Measurements from ENCODE around the gene XYLT1. TPM values are rescaled to one million over a fixed set of nuclear protein-coding genes. Genes with fewer than 3 reads are reported as not detected.

The XYLT1 gene
- total RNA-seq, 1 experiment from 2014 or later, result 14.5 TPM

DNA sequence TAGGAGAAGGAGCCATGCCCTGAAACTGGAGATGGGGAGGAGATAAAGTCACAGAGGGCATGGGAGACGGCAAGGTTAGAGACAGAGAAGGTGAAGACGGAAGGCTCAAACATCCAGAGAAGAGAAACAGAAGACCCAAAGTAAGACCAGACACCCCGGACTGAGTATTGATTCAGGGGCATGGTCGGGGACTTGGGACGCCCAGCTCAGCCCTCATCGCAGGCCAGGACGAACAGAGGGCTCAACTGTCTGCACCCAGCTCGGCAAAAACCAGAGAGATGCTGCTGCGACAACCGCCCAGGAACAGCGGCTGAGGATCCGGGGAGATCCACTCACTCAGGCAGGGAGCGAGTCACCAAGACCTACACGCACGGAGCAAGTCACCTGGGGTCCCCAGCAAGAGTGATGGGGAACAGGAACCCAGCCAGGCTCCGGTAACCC lies 999 bp downstream of the XYLT1 start:
- Histone ChIP-seq H3K56ac (ENCODE audit: insufficient read length, low read depth, low read length) (no peak overlapping the region), H3K14ac (ENCODE audit: insufficient read depth, low read length) (no peak overlapping the region), H3K9ac (ENCODE audit: extremely low read depth, insufficient read length, low read length) (no peak overlapping the region), H2AK5ac (ENCODE audit: insufficient read length, low read length) (no peak overlapping the region), H2BK12ac (ENCODE audit: insufficient read length, low read depth, low read length) (no peak overlapping the region), H3T11ph (ENCODE audit: low read length) (no peak overlapping the region), H3K27ac (ENCODE audit: insufficient read length, low read depth, low read length) (no peak overlapping the region), H3K4ac (ENCODE audit: low read depth, low read length) (no peak overlapping the region), H3K23ac (ENCODE audit: insufficient read length, low read depth, low read length) (no peak overlapping the region), H2BK5ac (ENCODE audit: insufficient read length, low read length) (no peak overlapping the region), H3K79me2 (ENCODE audit: insufficient read depth, low read length) (0 out of 2 replicates have a peak, but pooled peaks cover 4% of the 10 kb centered on the region), H4K20me1 (ENCODE audit: control insufficient read depth, insufficient read depth, insufficient read length) (no peaks in the 10 kb centered on the region), H3K27me3 (ENCODE audit: insufficient read depth, low read length) (peaks cover 5% of the 10 kb centered on the region; the same call in 1 of the 2 replicates), H2BK120ac (ENCODE audit: low read depth, low read length, poor library complexity, severe bottlenecking) (no peak overlapping the region), H4K8ac (replicated peaks; ENCODE audit: insufficient read length, low read depth, low read length) (no peak overlapping the region), H3K23me2 (ENCODE audit: insufficient read length, low read depth, low read length, poor library complexity, severe bottlenecking) (peaks cover 4% of the 10 kb centered on the region), H3K79me1 (ENCODE audit: insufficient read depth, low read depth, low read length, poor library complexity, severe bottlenecking) (no peaks in the 10 kb centered on the region), H3K4me2 (ENCODE audit: insufficient read depth, insufficient read length, low read length) (peak overlapping the region; percentile 69), H2BK15ac (ENCODE audit: low read depth, low read length) (no peak overlapping the region), H4K91ac (ENCODE audit: insufficient read length, low read depth, low read length) (no peak overlapping the region), H2AFZ (ENCODE audit: low read length) (no peak overlapping the region), H3K4me1 (ENCODE audit: insufficient read depth, low read length) (peaks cover 17% of the 10 kb centered on the region), H3K18ac (ENCODE audit: insufficient read length, low read depth, low read length) (no peak overlapping the region), H3K9me3 (ENCODE audit: control insufficient read depth, low read depth, low read length) (no peaks in the 10 kb centered on the region), H4K5ac (ENCODE audit: insufficient read length, low read depth, low read length) (no peak overlapping the region), H2BK20ac (ENCODE audit: low read depth, low read length, poor library complexity, severe bottlenecking) (no peak overlapping the region)
- Mint-ChIP-seq H3K9me3 (no peaks in the 10 kb centered on the region; a peak in 1 of 5 replicates), H3K36me3 (ENCODE audit: insufficient read depth in 1 of 3, low read depth in 3 of 3) (peaks cover 0 to 5% (median 2%) of the 10 kb centered on the region in 3 experiments; a peak in 4 of 7 replicates), H3K4me1 (peaks cover 66% of the 10 kb centered on the region in 2 experiments), H3K27me3 (ENCODE audit: low read depth) (peaks cover 42% of the 10 kb centered on the region), H3K27ac (peak overlapping the region in 1 of 3 experiments; percentile 76; a peak in 3 of 7 replicates), H3K4me3 (peak overlapping the region; percentile 84 to 89)
- TF ChIP-seq, protein P1, sequence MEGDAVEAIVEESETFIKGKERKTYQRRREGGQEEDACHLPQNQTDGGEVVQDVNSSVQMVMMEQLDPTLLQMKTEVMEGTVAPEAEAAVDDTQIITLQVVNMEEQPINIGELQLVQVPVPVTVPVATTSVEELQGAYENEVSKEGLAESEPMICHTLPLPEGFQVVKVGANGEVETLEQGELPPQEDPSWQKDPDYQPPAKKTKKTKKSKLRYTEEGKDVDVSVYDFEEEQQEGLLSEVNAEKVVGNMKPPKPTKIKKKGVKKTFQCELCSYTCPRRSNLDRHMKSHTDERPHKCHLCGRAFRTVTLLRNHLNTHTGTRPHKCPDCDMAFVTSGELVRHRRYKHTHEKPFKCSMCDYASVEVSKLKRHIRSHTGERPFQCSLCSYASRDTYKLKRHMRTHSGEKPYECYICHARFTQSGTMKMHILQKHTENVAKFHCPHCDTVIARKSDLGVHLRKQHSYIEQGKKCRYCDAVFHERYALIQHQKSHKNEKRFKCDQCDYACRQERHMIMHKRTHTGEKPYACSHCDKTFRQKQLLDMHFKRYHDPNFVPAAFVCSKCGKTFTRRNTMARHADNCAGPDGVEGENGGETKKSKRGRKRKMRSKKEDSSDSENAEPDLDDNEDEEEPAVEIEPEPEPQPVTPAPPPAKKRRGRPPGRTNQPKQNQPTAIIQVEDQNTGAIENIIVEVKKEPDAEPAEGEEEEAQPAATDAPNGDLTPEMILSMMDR (conservative IDR thresholded peaks at IDR 0.05), result no peak
- no peak for DNase-seq
- WGBS (ENCODE audit: extremely low coverage, insufficient read length, low lambda C conversion rate), result no CpG with 5 or more reads among the region's 16 CpGs

Data from H9 (cell line).